ENCODE data around the gene FMN1.

FMN1 gene

GRCh38 chr15:33016405-33017024, 178.0 kb downstream of the FMN1 start:
- DNase-seq (ENCODE audit: low spot score), result no peak

- DNase-seq (ENCODE audit: low spot score), result no peak
Observed at GRCh38 chr15:33014586-33014985, 179.9 kb downstream of the FMN1 start.

GRCh38 chr15:33013827-33014445, 180.6 kb downstream of the FMN1 start:
- no peak for DNase-seq (ENCODE audit: low spot score)

GRCh38 chr15:33011976-33012375, 182.5 kb downstream of the FMN1 start:
- DNase-seq (ENCODE audit: low spot score), result no peak

GRCh38 chr15:33009603-33010002, 184.9 kb downstream of the FMN1 start:
- no peak for DNase-seq (ENCODE audit: low spot score)

GRCh38 chr15:33009026-33009425, 185.5 kb downstream of the FMN1 start:
- no peak for DNase-seq (ENCODE audit: low spot score)

- no peak for DNase-seq (ENCODE audit: low spot score)
Observed at GRCh38 chr15:33008284-33008995, 186.1 kb downstream of the FMN1 start.

GRCh38 chr15:33007303-33007855, 187.1 kb downstream of the FMN1 start:
- no peak for DNase-seq (ENCODE audit: low spot score)

- DNase-seq (ENCODE audit: low spot score), result no peak
Observed at GRCh38 chr15:33005582-33005981, 188.9 kb downstream of the FMN1 start.

- no peak for DNase-seq (ENCODE audit: low spot score)
Observed at GRCh38 chr15:33001926-33002325, 192.6 kb downstream of the FMN1 start.

GRCh38 chr15:32998979-32999672, 195.4 kb downstream of the FMN1 start:
- no peak for DNase-seq (ENCODE audit: low spot score)

GRCh38 chr15:32998182-32998581, 196.3 kb downstream of the FMN1 start:
- no peak for DNase-seq (ENCODE audit: low spot score)

GRCh38 chr15:32994810-32995424, 199.6 kb downstream of the FMN1 start:
- peak; percentile 64 for DNase-seq (ENCODE audit: low spot score)

- DNase-seq (ENCODE audit: low spot score), result peak; percentile 22
Observed at GRCh38 chr15:32993285-32993684, 201.2 kb downstream of the FMN1 start.

- no peak for DNase-seq (ENCODE audit: low spot score)
Observed at GRCh38 chr15:32991619-32992111, 202.8 kb downstream of the FMN1 start.

- DNase-seq (ENCODE audit: low spot score), result no peak
Observed at GRCh38 chr15:32990071-32990470, 204.4 kb downstream of the FMN1 start.

GRCh38 chr15:32987067-32987466, 207.4 kb downstream of the FMN1 start:
- no peak for DNase-seq (ENCODE audit: low spot score)

GRCh38 chr15:32986147-32986546, 208.4 kb downstream of the FMN1 start:
- DNase-seq (ENCODE audit: low spot score), result no peak

GRCh38 chr15:32983679-32984078, 210.8 kb downstream of the FMN1 start:
- no peak for DNase-seq (ENCODE audit: low spot score)

GRCh38 chr15:32982001-32982400, 212.5 kb downstream of the FMN1 start:
- no peak for DNase-seq (ENCODE audit: low spot score)

GRCh38 chr15:32981536-32981935, 213.0 kb downstream of the FMN1 start:
- no peak for DNase-seq (ENCODE audit: low spot score)

GRCh38 chr15:32979710-32980109, 214.8 kb downstream of the FMN1 start:
- no peak for DNase-seq (ENCODE audit: low spot score)
